ENCODE data around the gene GLIS2. TPM values are rescaled to one million over a fixed set of nuclear protein-coding genes. Genes with fewer than 3 reads are reported as not detected.
A peak's percentile ranks its signal among the peaks of the same experiment; 100 is the strongest.

The GLIS2 gene
- total RNA-seq, 1 experiment from 2014 or later, result 4.3 TPM

DNA sequence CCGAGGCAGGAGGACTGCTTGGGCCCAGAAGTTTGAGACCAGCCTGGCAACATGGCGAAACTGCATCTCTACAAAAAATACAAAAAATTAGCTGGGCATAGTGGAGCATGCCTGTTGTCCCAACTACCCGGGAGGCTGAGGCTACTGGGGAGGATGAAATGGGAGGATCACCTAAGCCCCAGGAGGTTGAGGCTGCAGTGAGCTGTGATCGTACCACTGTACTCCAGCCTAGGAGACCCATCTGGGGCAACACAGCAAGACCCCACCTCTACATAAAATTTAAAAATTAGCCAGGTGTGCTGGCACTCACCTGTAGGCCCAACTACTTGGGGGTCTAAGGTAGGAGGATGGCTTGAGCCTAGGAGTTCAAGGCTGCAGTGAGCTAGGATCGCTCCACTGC lies 33.5 kb downstream of the GLIS2 start:
- DNase-seq (ENCODE audit: extremely low read depth, low read depth), result no peak

DNA sequence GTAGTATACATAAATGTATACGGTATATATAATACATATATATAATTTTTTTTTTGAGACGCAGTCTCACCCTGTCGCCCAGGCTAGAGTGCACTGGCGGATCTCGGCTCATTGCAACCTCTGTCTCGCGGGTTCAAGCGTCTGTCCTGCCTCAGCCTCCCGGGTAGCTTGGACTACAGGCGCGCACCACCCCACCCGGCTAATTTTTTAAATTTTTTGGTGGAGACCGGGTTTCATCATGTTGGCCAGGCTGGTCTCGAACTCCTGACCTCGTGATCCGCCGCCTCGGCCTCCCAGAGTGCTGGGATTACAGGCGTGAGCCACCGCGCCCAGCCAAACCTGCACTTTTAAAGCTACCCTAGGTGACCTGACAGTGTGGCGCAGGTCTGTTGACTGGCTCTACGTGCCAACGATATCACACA lies 34.5 kb downstream of the GLIS2 start:
- no peak for DNase-seq (ENCODE audit: extremely low read depth, low read depth)

DNA sequence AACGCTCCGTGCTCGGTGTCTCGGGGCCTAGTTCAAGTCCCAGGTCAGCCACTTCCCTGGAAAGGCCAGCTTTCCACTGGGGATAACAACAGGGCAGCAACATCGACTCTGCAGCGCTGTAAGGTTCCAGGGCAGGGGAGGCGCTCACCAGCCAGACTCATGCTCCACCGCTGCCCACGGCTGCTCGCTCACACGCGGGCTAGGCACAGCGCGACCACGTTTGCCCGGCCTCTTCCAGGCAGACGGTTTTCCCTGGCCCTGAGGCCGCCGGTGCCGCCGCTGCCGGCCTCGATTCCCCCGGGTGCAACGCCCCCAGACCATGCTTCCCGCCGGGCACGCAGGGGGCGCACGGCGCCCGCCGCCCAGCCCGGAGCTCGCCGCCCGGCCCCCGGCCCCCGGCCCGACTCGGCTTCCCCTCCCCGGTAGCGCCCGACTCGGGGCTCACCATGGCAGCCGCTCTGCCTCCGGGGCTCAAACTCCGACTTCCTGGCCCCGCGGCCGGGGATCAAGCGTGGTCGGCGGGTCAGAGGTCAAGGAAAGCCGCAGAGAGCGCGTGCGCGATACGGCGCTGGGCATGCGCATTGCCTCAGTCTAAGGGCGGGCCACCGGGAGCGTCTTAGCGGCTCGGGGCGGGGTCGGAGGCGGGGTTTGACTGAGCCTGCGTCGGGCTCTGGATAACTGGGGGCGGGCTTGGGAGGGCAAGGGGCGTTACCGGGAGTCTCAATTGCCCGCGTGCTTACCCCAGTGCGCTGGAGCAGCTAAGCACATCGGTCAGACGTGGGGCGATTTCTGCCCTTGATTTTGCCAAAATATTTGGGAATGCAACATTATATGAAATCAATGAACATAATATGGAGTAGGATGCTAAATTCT lies 35.2 kb downstream of the GLIS2 start, which contains the start of gene PAM16:
TSS of gene PAM16 (minus strand) at position 535 of the 873 bp plus-strand sequence. CDS start at position 448, 87 bp downstream.
- DNase-seq (ENCODE audit: extremely low read depth, low read depth), result peak; percentile 93

- DNase-seq (ENCODE audit: extremely low read depth, low read depth), result no peak
These were observed 36.0 kb downstream of the GLIS2 start for GRCh38 chr16:4351880-4352279.

DNA sequence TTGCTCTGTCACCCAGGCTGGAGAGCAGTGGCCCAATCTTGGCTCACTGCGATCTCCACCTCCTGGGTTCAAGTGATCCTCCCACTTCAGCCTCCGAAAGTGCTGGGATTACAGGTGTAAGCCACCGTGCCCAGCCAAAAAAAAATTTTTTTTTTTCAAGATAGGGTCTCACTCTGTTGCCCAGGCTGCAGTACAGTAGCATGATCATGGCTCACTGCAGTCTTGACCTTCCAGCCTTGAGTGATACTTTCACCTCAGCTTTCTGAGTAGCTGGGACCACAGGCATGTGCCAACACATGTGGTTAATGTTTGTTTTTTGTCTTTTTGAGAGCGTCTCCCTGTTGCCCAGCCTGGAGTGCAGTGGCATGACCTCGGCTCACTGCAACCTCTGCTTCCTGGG lies 37.0 kb downstream of the GLIS2 start:
- no peak for DNase-seq (ENCODE audit: extremely low read depth, low read depth)

DNA sequence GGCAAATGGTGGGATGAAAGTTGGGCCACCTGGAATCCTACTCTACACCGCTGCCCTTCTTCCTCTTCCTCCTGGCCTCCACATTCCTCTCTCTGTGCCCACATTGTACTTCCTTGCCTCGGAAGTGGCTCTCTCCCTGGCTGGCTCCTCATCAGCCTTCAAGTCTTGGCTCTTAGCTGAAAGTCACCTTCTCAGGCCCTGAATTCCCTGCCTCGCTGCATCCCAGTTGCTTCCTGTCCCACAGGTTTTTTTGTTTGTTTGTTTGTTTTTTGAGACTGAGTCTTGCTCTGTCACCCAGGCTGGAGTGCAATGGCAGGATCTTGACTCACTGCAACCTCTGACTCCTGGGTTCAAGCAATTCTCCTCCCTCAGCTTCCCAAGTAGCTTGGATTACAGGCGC lies 37.8 kb downstream of the GLIS2 start:
- DNase-seq (ENCODE audit: extremely low read depth, low read depth), result no peak

DNA sequence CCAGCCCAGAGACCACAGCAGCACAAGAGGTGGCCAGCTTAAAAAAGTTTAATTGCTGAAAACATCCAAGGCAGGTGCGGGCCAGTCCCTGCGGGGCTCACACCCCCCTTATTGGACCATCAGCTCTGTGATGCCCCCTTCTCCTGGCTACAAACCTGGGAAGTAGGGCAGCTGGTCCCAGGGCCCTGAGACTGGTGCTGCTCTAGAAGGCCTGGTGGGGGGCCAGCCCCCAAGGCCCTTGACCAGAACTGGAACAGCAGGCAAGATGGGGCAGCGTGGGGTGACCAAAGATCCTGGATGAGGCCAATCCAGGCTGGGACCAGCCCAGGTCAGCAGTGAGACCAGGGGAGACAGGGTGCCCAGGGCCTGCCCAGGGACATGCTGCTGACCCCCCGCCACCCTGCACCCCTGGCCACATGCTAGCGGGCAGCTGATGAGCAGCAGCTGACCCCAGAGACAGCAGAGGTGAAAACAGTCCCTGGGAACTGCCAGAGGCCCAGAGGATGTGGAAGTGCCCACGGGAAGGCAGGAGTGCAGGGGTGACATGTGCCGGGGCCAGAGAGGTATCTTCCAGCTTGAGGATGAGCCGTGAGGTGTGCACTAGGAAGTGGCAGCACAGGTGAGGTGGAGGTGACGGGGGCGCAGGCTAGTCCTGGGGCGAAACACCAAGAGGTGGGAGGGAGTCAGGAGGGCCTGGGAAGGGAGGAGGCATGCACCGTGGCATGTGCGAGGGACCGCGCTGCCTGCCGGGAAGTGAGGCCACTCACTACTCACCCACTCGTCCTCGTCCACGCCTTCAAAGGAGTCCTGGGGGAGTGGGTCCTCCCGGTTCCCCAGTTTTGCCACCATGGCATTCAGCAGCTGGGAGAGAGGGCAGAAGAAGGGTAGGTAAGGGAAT lies 38.9 kb downstream of the GLIS2 start:
- DNase-seq (ENCODE audit: extremely low read depth, low read depth), result no peak

GRCh38 chr16:4356820-4357219 lies 41.0 kb downstream of the GLIS2 start:
- no peak for DNase-seq (ENCODE audit: extremely low read depth, low read depth)

DNA sequence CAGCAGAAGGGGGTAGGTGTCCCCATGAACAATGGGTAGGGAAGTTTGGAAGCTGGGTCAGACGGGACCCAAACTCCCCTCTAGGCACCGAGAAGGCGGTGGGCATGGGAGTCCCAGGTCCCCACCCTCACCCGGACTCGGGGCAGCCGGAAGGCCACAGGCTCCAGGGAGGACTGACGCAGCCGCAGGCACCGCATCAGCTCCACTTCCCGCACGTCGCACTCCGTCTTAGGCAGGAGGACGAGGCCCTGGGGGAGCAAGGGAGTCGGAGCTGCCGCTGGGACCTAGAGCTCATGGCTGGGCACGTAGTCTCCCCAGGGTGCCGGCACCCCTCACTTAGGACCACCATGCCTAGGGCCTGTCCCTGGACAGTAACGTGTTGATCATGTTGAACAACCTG lies 42.4 kb downstream of the GLIS2 start:
- DNase-seq (ENCODE audit: extremely low read depth, low read depth), result no peak

GRCh38 chr16:4358831-4359561 lies 43.1 kb downstream of the GLIS2 start:
- no peak for DNase-seq (ENCODE audit: extremely low read depth, low read depth)

- no peak for DNase-seq (ENCODE audit: extremely low read depth, low read depth)
These were observed 44.0 kb downstream of the GLIS2 start for GRCh38 chr16:4359914-4360313.

DNA sequence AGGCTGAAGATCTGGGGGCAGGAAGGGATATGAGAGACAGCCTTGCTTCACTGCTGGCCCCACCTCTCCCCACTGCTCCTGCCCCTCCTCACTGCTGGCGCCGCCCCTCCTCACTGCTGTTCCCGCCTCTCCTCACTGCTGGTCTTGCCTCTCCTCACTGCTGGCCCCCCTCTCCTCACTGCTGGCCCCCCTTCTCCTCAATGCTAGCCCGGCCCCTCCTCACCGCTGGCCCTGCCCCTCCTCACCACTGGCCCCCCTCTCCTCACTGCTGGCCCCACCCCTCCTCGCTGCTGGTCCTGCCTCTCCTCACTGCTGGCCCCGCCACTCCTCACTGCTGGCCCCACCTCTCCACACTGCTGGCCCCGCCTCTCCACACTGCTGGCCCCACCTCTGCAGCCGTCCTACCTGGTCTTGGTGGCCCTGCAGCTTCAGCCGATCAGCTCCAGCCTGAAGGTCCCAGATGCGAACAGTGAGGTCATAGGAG lies 44.7 kb downstream of the GLIS2 start:
- no peak for DNase-seq (ENCODE audit: extremely low read depth, low read depth)

DNA sequence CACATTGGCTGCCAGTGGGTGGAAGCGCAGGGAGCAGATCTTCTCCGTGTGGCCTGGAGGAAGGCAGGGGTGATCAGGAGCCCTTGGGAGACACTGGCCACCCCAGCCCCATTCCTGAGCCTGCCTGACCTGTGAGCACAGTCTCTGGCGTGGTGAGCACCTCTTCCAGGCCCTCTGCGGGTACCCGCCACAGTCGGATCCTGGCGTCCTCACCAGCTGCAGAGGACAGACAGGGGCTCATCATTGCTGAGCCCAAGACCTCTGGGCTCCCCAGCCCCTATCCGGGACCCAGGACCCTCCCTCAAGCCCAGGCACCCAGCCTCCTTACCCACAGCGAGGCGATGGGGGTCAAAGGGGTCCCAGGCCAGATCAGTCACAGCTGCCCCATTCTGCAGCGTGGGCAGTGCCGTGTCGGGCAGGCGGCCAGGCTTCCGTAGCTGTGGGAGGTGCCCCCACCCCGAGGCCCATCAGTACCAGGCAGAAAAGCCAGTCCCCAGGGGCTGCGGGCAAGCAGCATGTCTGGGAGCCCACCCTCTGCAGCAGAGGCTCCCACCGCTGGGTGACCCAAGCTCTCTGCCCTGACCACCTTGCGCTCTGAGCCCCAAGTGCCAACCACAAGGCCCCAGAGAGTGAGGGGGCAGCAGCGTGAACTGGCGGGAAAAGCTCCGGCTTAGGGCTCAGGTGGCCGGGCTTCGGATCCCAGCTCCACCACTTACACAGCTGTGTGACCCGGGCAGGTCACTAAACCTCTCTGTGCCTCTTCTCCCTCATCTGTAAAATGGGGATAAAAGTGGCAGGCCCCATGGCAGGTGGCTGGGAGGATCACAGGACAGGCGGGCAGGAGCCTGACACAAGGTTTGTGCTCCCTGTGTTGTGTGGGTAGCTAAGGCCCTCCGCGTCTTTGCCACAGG lies 45.4 kb downstream of the GLIS2 start:
- no peak for DNase-seq (ENCODE audit: extremely low read depth, low read depth)

DNA sequence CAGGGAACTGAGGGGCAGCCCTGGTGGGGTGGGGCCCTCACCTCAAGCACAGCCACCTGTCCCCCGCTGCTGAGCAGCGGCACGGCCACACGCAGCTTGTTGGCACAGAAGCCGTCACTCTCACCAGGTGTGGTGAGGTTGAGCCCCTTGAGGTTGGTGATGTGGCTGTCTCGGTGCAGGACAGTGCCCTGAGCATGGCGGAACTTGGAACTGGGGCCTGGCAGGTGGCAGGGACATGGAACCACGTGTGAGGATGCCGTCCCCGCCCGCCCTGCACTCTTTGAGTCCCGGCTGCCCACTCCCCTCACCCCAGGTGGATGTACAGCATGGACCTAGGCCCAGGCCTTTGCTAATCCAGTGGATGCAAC lies 46.1 kb downstream of the GLIS2 start:
- DNase-seq (ENCODE audit: extremely low read depth, low read depth), result no peak

DNA sequence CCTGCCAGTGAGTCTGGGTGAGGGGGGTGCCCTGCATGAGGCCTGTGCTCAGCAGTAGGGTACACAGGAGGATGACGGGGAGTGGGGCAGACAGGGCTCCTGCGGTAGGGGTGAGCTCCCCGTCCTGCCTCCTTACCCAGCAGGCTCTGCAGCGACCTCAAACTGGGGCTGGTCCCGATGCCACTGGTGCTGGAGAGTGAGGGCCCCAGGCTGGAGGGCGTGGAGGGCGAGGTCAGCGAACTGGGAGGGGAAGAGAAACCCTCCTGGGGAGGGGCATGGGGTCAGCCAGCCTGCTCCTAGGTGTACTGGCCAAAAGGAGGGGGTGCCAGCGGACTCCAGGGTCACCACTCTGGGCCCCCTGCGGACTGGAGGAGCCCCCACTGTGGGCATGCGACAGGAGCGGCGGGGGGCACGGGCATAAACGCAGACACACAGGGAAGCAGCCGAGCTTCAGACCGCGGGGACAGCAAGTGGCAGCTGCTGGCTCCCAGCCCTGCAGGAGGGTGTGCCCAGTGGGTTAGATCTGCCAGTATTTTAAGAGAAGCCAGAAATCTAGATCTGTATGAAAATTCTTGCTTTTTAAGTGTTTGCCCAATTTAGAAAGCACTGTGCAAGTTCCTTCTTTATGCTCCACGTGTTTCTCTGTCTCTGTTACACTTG lies 46.7 kb downstream of the GLIS2 start:
- DNase-seq (ENCODE audit: extremely low read depth, low read depth), result no peak

GRCh38 chr16:4364196-4365013 lies 48.5 kb downstream of the GLIS2 start:
- DNase-seq (ENCODE audit: extremely low read depth, low read depth), result no peak

GRCh38 chr16:4365014-4365406 lies 49.1 kb downstream of the GLIS2 start:
- DNase-seq (ENCODE audit: extremely low read depth, low read depth), result no peak

DNA sequence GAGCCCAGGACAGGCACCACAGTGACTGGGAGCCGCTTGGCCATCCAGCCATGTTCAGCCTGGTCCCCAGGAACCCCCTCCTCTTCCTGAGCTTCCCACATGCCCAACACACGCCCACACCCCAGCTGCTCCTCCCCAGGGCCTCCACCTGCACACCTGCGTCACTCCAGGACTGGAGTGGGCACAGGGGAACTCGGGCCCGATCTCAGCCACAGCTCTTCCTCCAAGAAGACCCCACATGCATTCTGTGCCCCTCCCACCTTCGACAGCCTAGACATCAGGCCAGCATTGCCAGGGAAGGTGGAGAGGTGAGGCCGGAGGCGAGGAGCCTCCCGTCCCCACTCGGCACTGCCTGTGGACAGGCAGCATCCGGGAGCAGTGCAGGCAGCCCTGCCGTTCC lies 49.7 kb downstream of the GLIS2 start:
- no peak for DNase-seq (ENCODE audit: extremely low read depth, low read depth)
